Memory B cell (primary cell): Measurements from ENCODE around the gene CYP4V2.

Source experiments
- ATAC-seq: fragments of 150-1000 bp; cut with Tn5 transposase; 2 replicates; pipeline ENCODE4 v1.10.0; 2021; ENCODE audit warnings: low read depth, mild to moderate bottlenecking, moderate library complexity
- DNase-seq, 2 donors: peaks; one replicate each; pipeline ENCODE4 v3.0.0; 2022; ENCODE audit warnings: low spot score in 2 of 2
- H3K27ac Mint-ChIP-seq: one replicate; pipeline ENCODE4 v1.8.0; 2022; ENCODE audit warnings: mild to moderate bottlenecking, moderate library complexity, mixed read lengths
- H3K27me3 Mint-ChIP-seq: one replicate; pipeline ENCODE4 v1.8.0; 2022; ENCODE audit warnings: mixed read lengths
- H3K36me3 Mint-ChIP-seq: one replicate; pipeline ENCODE4 v1.8.0; 2022; ENCODE audit warnings: mild to moderate bottlenecking, mixed read lengths
- H3K4me1 Mint-ChIP-seq: one replicate; pipeline ENCODE4 v1.8.0; 2022; ENCODE audit warnings: mixed read lengths
- H3K4me3 Mint-ChIP-seq: one replicate; pipeline ENCODE4 v1.8.0; 2022; ENCODE audit warnings: mild to moderate bottlenecking, moderate library complexity, mixed read lengths
- H3K9me3 Mint-ChIP-seq: one replicate; pipeline ENCODE4 v1.8.0; 2022; ENCODE audit warnings: mixed read lengths

Gene CYP4V2

GRCh38 chr4:186258216-186258811, 66.9 kb downstream of the CYP4V2 start:
- Mint-ChIP-seq H3K36me3 (peaks cover 2% of the 10 kb centered on the region), H3K27me3 (peaks cover 1% of the 10 kb centered on the region), H3K4me3 (no peak overlapping the region), H3K27ac (no peak overlapping the region), H3K4me1 (no peaks in the 10 kb centered on the region), H3K9me3 (no peaks in the 10 kb centered on the region)
- ATAC-seq (no peak), DNase-seq (no peak)

- Mint-ChIP-seq H3K4me3 (no peak overlapping the region), H3K36me3 (peaks cover 2% of the 10 kb centered on the region), H3K27me3 (peaks cover 1% of the 10 kb centered on the region), H3K4me1 (no peaks in the 10 kb centered on the region), H3K9me3 (no peaks in the 10 kb centered on the region), H3K27ac (no peak overlapping the region)
- ATAC-seq, result no peak
- DNase-seq, result no peak
These were observed 68.7 kb downstream of the CYP4V2 start for GRCh38 chr4:186260117-186260503.
